K562 (cell line): ENCODE measurements around the gene SERPINB12. TPM values are rescaled to one million over a fixed set of nuclear protein-coding genes. Genes with fewer than 3 reads are reported as not detected.

Source experiments
- ATAC-seq: fragments of 200-7000 bp; cut with Tn5 transposase; 3 replicates; pipeline ENCODE4 v1.9.1; 2020; ENCODE audit warnings: moderate library complexity
- BruUV-seq: library from RNA; stranded (reverse); fragments of 400-500 nt; replicated peaks from 2 replicates; lab custom pipeline; 2021; lab: Mats Ljungman, UMichigan
- CTCF ChIA-PET: fragments of 300-600 bp; formaldehyde crosslinking; extraction: SDS; loops from one replicate; lab custom pipeline; 2021; ENCODE audit warnings: low intra/inter-chr PET ratio; lab: Yijun Ruan, JAX
- POLR2A ChIA-PET: fragments of 300-600, 350-650 bp; sonication (Branson Sonifier 250); formaldehyde crosslinking; extraction: SDS; loops from one replicate; lab custom pipeline; 2021; ENCODE audit warnings: antibody characterized with exemption, inconsistent platforms; lab: Yijun Ruan, JAX
- DNase-seq, 4 experiments: peaks; one replicate each; pipeline versions ENCODE4 v3.0.0 to v3.0.0-alpha.2; 2011 to 2018; ENCODE audit warnings: low spot score in 3 of 4, mixed read lengths in 3 of 4; ENCODE audit errors: extremely low read depth in 1 of 4
- FAIRE-seq: peaks from 2 replicates; lab custom pipeline; 2011; peaks lifted over from hg19 to GRCh38; lab: Jason Lieb, UNC
- H2AFZ ChIP-seq: 2 replicates; pipeline ENCODE4 v1.6.0; 2011; ENCODE audit warnings: low read depth, low read length, control low read depth, inconsistent platforms
- H3K27ac ChIP-seq: fragments of 200-600 bp; 3 replicates; pipeline ENCODE4 v1.8.0; 2011; ENCODE audit warnings: low read depth, mild to moderate bottlenecking, control low read depth, inconsistent platforms, low read length, moderate library complexity, mixed read lengths; ENCODE audit errors: extremely low read depth
- H3K27me3 ChIP-seq, 2 experiments: fragments of 300-600 bp in 1 of 2; 2 replicates in 1 of 2; 3 replicates in 1 of 2; pipeline versions ENCODE4 v1.6.0 to v1.8.0; 2011; ENCODE audit warnings: inconsistent platforms in 2 of 2, low read length in 2 of 2, mild to moderate bottlenecking in 1 of 2, mixed read lengths in 1 of 2, moderate library complexity in 1 of 2; ENCODE audit not compliant: control insufficient read depth in 2 of 2, insufficient read depth in 2 of 2
- H3K36me3 ChIP-seq: fragments of 300-600 bp; 3 replicates; pipeline ENCODE4 v1.8.0; 2011; ENCODE audit warnings: mild to moderate bottlenecking, low read length, inconsistent platforms; ENCODE audit not compliant: control insufficient read depth, insufficient read depth
- H3K4me1 ChIP-seq, 2 experiments: fragments of 200-600 bp in 1 of 2; replicated peaks in 1 of 2; 2 replicates in 1 of 2; 3 replicates in 1 of 2; pipeline versions ENCODE4 v1.5.1 to v1.8.0; 2011; ENCODE audit warnings: inconsistent platforms in 2 of 2, low read length in 2 of 2, mild to moderate bottlenecking in 1 of 2, mixed read lengths in 1 of 2, moderate library complexity in 1 of 2; ENCODE audit not compliant: control insufficient read depth in 2 of 2, insufficient read depth in 2 of 2
- H3K4me2 ChIP-seq: 2 replicates; pipeline ENCODE4 v1.6.1; 2011; ENCODE audit warnings: low read length, control low read depth, inconsistent platforms, mixed read lengths; ENCODE audit not compliant: insufficient read depth
- H3K4me3 ChIP-seq: fragments of 200-600 bp; sonication (generic), shearing (Covaris generic); 2 replicates; pipeline ENCODE4 v1.5.1; 2016; ENCODE audit warnings: control low read depth, inconsistent platforms
- H3K79me2 ChIP-seq: fragments of 200-600 bp; 3 replicates; pipeline ENCODE4 v1.8.0; 2011; ENCODE audit warnings: low read length, inconsistent platforms; ENCODE audit not compliant: control insufficient read depth, insufficient read depth
- H3K9ac ChIP-seq, 2 experiments: 2 replicates each; pipeline versions ENCODE4 v1.6.0 to v1.6.1; 2011; ENCODE audit warnings: low read depth in 2 of 2, low read length in 2 of 2, control low read depth in 1 of 2, inconsistent platforms in 1 of 2, mild to moderate bottlenecking in 1 of 2, mixed read lengths in 1 of 2; ENCODE audit not compliant: insufficient read depth in 1 of 2
- H3K9me1 ChIP-seq: one replicate; pipeline ENCODE4 v1.6.0; 2011; ENCODE audit warnings: inconsistent platforms, mild to moderate bottlenecking, low read length, moderate library complexity; ENCODE audit not compliant: control insufficient read depth, insufficient read depth
- H3K9me3 ChIP-seq: replicated peaks from 2 replicates; pipeline ENCODE4 v1.5.1; 2011; ENCODE audit warnings: low read depth, low read length, inconsistent platforms; ENCODE audit not compliant: control insufficient read depth, insufficient read depth
- H4K20me1 ChIP-seq: replicated peaks from 2 replicates; pipeline ENCODE4 v1.6.1; 2011; ENCODE audit warnings: low read length, inconsistent platforms, mixed read lengths; ENCODE audit not compliant: control insufficient read depth, insufficient read depth
- BCLAF1 ChIP-seq, 2 experiments: fragments of 450-650 bp in 1 of 2; IDR thresholded peaks; 2 replicates each; pipeline ENCODE4 v1.6.1; 2011 to 2017; ENCODE audit warnings: low read depth in 2 of 2, antibody characterized with exemption in 1 of 2, borderline replicate concordance in 1 of 2, low read length in 1 of 2, mild to moderate bottlenecking in 1 of 2, mixed read lengths in 1 of 2; ENCODE audit not compliant: control insufficient read depth in 1 of 2
- WGBS: fragments of 100-300 bp; shearing (Covaris generic); methylation state at CpG from one replicate; pipeline ENCODE4 v1.1.6; 2016; ENCODE audit warnings: low coverage, mixed read lengths; ENCODE audit not compliant: insufficient coverage; ENCODE audit errors: missing lambda C conversion rate; 5-methylcytosine and 5-hydroxymethylcytosine counted together
- in situ Hi-C: fragments of 300-500 bp; cut with MboI; formaldehyde crosslinking; loops from 4 replicates; pipeline ENCODE4 v1.15.0; 2018; ENCODE audit warnings: inconsistent platforms, mixed read lengths
- intact Hi-C: fragments of 100-400 bp; cut with micrococcal nuclease; formaldehyde crosslinking; loops from 2 replicates; pipeline ENCODE4 v1.14.2; 2022
- polyA plus RNA-seq, 8 experiments: library from polyadenylated mRNA; depleted of rRNA in 4 of 8; stranded (reverse) in 5 of 8; unstranded in 3 of 8; fragments of >200 nt; fragmentation: Nextera tagmentation in 2 of 8; fragmentation: Illumina TruSeq in 1 of 8; extraction: Ambion mirVana in 2 of 8; extraction: Trizol in 1 of 8; gene quantifications; 2 replicates each; pipeline versions ENCODE4 v1.2.1 to v1.2.3, GENCODE V29; 2011 to 2014; ENCODE audit warnings: inconsistent platforms in 1 of 8, missing spikeins in 1 of 8
- total RNA-seq, 7 experiments: library from RNA; depleted of rRNA in 6 of 7; stranded (reverse); fragments of >200 nt in 6 of 7; fragmentation: Illumina TruSeq in 2 of 7; extraction: Trizol in 2 of 7; gene quantifications; 2 replicates each; pipeline versions ENCODE4 v1.2.1 to v1.2.3, GENCODE V29; 2011 to 2021; ENCODE audit warnings: low replicate concordance in 1 of 7
- TF ChIP-seq, protein P1 (sequence below), 2 experiments: fragments of 450-650 bp in 1 of 2; sonication (generic) in 1 of 2; formaldehyde crosslinking in 1 of 2; IDR thresholded peaks; 2 replicates each; pipeline versions ENCODE4 v1.7.1 to v1.9.0; 2016 to 2022; ENCODE audit warnings: inconsistent platforms in 1 of 2, mild to moderate bottlenecking in 1 of 2, missing genetic modification reagents in 1 of 2

The SERPINB12 gene
- total and polyA plus RNA-seq, 9 of the 15 experiments (the other 6 are each of a cell fraction or from before 2014, with no cell fraction given), result not detected

DNA sequence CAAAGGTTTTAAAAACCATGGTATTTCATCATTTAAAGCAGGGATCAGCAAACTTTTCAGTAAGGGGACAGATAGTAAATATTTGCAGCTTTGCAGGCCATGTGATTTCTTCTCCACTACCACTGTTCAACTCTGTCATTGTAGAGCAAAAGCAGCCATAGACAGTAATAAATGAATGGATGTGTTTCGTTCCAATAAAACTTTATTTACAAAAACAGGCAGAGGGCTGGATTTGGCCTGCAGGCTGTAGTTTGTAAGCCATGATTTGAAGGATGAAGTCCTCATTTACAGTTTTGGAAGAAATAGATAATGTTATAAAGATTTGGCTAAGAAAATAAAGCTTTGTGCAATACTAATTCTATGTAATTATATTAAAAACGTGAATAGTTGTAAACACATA, 1.8 kb downstream of the SERPINB12 start:
- CTCF ChIA-PET, result no interaction called here
- TF ChIP-seq, protein P1, sequence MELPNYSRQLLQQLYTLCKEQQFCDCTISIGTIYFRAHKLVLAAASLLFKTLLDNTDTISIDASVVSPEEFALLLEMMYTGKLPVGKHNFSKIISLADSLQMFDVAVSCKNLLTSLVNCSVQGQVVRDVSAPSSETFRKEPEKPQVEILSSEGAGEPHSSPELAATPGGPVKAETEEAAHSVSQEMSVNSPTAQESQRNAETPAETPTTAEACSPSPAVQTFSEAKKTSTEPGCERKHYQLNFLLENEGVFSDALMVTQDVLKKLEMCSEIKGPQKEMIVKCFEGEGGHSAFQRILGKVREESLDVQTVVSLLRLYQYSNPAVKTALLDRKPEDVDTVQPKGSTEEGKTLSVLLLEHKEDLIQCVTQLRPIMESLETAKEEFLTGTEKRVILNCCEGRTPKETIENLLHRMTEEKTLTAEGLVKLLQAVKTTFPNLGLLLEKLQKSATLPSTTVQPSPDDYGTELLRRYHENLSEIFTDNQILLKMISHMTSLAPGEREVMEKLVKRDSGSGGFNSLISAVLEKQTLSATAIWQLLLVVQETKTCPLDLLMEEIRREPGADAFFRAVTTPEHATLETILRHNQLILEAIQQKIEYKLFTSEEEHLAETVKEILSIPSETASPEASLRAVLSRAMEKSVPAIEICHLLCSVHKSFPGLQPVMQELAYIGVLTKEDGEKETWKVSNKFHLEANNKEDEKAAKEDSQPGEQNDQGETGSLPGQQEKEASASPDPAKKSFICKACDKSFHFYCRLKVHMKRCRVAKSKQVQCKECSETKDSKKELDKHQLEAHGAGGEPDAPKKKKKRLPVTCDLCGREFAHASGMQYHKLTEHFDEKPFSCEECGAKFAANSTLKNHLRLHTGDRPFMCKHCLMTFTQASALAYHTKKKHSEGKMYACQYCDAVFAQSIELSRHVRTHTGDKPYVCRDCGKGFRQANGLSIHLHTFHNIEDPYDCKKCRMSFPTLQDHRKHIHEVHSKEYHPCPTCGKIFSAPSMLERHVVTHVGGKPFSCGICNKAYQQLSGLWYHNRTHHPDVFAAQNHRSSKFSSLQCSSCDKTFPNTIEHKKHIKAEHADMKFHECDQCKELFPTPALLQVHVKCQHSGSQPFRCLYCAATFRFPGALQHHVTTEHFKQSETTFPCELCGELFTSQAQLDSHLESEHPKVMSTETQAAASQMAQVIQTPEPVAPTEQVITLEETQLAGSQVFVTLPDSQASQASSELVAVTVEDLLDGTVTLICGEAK (IDR thresholded peaks at IDR 0.05), result peak; percentile 79
- TF ChIP-seq, protein P1 (CRISPR knock-in tag; IDR thresholded peaks at IDR 0.05), result no peak
- TF ChIP-seq BCLAF1 (IDR thresholded peaks at IDR 0.05; ENCODE audit: borderline replicate concordance in 1 of 2, control insufficient read depth in 1 of 2, low read depth in 2 of 2, low read length in 1 of 2), result no peak
- H3K9me1 ChIP-seq, result no peaks in the 10 kb centered on the region
- POLR2A ChIA-PET, result no interaction called here
- no peak overlapping the region for H3K27ac ChIP-seq
- no peak overlapping the region for H3K4me3 ChIP-seq
- no peaks in the 10 kb centered on the region for H3K4me1 ChIP-seq
- no peaks in the 10 kb centered on the region for H3K79me2 ChIP-seq
- ATAC-seq (no peak), DNase-seq (no peak), FAIRE-seq (no peak)
- no peaks in the 10 kb centered on the region for H3K36me3 ChIP-seq
- BruUV-seq, result no TSS peak
- no peak overlapping the region for H3K9ac ChIP-seq
- no peak overlapping the region for H3K4me2 ChIP-seq
- in situ Hi-C loops (no loop called here), intact Hi-C loops (no loop called here)
- no peaks in the 10 kb centered on the region for H3K9me3 ChIP-seq
- WGBS, result 0% methylated on average over 2 of the region's 2 CpGs
- H2AFZ ChIP-seq, result no peak overlapping the region
- H4K20me1 ChIP-seq, result no peaks in the 10 kb centered on the region
- H3K27me3 ChIP-seq, result no peaks in the 10 kb centered on the region
